ENCODE results near the gene C16orf96. TPM values are rescaled to one million over a fixed set of nuclear protein-coding genes. Genes with fewer than 3 reads are reported as not detected.

C16orf96 gene
- not detected for total RNA-seq

DNA sequence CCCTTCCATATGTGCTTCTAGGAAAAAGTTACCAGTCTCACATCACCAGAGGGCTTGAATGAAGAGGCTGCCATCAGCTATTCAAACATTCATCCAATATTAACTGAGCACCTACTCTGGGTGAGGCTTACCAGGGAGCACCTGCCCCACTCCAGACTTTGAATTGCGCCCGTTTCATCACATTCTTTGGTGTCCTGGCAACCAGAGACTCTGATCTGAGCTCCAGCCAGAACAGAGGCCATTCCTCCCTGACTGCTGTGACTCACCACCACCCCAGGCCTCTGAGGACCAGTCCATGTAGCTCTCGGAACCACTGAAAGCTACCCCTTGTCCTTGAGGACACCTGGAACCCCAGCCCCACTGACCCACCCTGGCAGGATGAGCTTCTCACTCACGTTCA is at the start of gene C16orf96:
Gene C16orf96 (plus strand): TSS at position 229 of the 400 bp plus-strand sequence. CDS start 150 bp downstream, at position 379.
- DNase-seq = no peak

DNA sequence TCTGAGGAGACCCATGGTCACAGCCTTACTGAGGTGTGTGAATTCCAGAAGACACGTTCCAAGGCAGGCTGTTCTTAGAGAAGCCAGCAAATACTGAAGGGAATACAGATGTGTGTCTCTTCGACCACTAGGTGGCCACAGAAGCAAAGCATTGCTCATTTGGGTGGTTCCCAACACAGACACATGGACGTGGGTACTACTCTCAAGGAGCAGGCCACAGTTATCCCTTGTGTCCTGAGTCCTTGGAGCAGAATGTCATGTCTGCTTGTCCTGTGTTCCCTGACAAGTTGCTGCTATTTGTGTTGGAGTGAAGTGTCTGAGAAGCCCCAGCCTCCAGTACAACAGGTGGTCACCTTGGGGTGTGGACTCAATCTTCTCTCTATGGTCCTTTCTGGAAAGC is 49.7 kb upstream of the C16orf96 start:
- DNase-seq = peak; percentile 57

DNA sequence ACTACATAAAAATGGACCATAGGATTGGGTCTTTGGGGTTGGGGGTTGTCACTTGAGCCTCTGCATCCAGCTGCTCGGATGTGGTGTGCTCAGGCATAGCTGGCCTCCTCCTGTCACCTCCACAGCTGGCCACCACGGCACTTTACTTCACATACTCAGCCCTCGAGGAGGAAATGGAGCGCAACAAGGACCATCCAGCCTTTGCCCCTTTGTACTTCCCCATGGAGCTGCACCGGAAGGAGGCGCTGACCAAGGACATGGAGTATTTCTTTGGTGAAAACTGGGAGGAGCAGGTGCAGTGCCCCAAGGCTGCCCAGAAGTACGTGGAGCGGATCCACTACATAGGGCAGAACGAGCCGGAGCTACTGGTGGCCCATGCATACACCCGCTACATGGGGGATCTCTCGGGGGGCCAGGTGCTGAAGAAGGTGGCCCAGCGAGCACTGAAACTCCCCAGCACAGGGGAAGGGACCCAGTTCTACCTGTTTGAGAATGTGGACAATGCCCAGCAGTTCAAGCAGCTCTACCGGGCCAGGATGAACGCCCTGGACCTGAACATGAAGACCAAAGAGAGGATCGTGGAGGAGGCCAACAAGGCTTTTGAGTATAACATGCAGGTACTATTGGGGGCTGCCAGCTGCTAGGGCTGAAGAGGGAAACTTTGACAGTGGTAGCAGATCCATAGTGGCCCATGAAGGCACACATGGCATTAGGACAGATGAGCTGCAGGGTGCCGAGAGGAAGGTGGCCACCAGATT is 48.4 kb upstream of the C16orf96 start:
- no peak for DNase-seq

DNA sequence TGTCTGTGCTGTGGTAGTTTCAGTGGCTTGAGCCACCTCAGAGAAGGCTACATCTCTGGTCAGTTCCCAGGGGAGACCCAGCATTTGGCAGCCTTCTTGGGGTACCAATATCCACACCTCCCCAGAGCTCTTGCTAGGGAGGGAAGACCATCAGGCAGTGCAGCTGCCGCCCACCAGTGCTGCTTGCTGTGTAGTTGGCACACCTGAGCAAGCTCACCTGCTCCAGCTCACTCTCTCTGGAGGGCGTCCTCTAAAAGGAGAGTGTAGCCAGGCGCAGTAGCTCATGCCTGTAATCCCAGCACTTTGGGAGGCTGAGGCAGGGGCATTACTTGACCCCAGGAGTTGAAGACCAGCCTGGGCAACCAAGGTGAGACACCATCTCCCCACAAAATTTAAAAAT is 47.3 kb upstream of the C16orf96 start:
- no peak for DNase-seq

DNA sequence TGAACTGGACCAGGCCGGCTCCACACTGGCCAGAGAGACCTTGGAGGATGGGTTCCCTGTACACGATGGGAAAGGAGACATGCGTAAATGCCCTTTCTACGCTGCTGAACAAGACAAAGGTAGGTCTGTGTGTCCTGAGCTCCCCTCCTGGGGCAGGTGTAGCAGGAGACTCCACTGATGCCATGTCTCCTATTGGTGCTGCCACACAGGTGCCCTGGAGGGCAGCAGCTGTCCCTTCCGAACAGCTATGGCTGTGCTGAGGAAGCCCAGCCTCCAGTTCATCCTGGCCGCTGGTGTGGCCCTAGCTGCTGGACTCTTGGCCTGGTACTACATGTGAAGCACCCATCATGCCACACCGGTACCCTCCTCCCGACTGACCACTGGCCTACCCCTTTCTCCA is 46.7 kb upstream of the C16orf96 start:
- no peak for DNase-seq

DNA sequence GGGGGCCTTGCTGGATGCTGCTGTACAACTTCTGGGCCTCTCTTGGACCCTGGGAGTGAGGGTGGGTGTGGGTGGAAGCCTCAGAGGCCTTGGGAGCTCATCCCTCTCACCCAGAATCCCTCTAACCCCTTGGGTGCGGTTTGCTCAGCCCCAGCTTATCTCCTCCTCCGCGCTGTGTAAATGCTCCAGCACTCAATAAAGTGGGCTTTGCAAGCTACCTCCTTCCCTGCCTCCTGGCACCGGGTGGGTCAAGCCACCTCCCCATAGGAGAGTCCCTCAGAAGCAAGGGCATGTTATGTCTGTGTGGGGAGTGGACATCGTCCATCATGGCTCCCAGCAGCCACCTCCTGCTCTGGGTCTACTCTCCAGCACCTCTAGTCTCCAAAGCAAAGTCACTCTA is 46.0 kb upstream of the C16orf96 start:
- DNase-seq = no peak

DNA sequence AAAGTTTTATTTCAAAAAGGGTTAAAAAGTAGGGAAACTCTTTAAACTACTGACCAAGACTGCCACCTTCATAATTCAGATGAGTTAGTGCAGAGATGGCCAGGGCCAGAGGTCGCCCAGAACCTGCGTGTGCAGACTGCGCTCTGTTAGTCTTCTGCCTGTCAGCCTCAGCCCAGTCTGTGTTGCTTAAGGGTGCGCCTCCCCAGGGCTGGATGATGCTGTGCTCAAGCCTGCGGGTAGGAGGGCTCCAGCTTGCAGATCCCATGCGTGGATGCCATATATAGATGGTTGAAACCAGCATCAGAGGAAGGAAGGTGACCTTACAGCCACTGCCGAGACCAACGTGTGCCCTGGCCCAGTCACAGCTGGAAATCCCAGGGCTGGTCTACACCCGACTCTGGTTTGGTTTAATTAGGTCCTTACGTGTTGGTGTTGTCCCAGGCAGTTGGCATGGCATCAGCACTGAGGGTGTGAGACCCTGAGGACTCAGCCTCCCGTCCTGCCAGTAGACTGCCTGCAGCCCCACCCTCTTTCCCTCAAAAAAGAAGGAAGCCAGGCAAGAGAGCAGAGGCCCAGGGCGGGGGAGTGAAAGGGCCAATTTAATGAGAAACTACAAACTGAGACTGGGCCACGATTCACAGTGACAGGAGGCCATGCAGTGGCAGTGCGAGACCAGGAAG is 45.3 kb upstream of the C16orf96 start:
- no peak for DNase-seq

DNA sequence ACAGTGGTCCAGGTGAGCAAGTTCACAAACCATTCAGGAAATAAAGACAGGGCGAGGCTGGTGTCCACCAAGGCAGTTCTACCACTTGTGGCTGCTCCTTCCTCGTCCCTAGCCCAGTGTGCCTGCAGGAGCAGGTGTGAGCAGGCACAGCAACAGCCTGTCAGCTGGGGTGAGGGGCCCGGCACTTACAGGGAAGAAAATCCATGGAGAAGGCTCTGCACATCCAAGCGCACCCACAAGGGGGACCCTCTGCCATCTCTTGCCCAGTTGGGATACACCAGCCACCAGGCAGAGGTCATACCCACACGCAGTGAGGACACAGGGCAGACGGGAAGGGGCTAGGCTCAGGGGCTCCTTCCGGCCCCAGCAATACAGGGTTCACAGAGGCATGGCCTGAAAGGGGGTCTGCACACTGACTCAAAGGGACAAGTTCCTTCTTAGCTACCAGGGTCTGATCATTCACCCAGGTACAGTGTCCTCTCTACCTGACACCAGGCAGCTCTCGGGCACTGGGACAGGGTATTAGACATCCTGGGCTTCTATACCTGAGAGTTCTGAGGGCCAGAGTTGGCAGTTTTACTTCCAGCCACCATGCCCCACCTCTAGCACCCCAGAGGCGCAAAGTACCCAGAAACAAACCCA is 44.6 kb upstream of the C16orf96 start:
- DNase-seq = no peak

DNA sequence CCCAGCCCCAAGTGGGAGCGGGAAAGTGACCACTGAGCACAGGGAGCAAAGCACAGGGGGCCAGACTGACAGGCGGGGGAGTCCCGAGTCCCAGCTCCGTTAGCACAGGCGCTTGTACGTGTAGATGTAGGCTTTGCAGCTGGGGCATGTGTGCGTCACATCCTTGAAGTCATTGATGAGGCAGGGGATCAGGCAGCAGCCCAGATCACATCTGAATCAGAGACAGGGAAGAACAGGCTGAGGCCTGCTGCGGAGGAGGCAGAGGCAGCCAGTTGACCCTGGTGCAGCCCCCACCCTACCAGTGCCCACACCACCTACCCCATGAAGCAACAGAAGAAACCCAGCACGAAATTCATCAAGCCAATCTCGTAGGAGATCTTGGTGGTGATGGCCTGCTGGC is 43.7 kb upstream of the C16orf96 start:
- no peak for DNase-seq

DNA sequence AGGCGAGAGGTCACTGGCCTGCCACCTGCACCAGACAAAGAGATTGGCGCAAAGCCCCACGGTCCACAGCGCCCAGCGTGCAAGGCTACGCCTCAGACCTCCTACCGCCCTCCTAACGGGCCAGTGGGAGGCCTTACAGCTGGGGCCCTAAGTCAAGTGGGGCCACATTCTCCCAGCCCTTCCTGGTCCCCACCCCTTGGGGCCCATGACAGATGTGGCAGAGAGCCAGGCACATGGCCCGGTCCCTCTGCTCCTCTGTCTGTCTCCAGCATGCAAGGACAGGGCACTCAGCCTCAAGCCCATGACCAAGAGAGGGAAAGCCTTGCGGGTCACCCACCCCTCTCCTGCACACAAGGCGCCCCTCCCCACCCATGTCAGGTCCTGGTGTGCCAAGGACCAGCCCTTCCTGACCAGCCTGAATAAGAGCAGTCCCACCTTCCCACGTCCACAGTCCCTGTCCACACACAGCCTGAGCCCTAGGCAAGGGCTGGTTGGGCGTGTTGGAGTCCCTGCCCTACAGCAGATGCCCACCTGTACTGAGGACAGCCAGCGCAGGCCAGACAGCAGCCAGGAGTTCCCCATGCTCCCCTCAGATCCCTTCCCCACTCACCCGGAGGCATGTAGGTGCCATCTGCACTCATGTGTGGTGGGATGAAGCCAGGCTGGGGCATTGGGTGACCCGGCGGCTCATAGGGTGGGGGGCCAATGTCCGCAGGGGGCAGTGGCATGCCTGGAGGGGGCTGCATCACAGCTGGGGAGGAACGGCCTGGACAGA is 42.9 kb upstream of the C16orf96 start:
- DNase-seq = no peak

DNA sequence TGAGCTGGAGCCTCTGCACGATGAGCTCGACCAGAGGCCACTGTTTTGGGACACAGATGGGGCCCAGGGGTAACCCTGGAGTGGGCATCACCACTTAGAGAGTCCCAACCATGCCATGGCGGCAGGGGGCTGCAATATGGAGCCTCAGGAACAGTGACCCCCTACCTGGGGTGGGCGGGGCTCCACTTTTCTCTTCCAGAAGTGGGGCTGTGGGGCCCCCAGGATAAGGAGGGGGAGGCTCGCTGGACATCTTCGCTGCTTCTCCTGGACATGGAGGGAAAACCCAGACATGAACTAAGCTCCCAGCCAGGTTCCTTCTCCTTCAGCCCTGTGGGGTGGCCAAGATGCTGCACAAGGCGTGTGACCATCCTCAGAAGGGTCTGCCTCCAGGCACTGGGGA is 42.3 kb upstream of the C16orf96 start:
- no peak for DNase-seq

DNA sequence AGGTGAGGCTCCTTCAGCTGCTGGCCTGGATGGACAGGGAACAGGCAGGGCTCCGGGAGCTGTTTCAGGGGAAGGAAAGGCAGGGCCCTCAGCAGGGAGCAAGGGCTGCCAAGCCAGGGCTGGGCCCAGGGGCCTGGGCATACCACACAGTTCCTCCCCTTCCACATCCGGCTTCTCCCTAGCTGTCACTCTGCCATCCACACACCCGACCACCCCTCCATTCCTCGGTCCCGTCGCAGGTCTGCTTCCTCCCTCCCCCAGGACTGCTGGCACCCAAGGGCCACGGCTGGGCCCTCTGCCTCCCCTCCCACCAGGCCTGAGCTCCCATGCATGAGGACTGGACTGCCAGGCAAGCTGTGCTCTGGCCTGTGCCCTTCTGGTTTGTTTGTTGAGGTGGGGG is 41.5 kb upstream of the C16orf96 start:
- DNase-seq = no peak

DNA sequence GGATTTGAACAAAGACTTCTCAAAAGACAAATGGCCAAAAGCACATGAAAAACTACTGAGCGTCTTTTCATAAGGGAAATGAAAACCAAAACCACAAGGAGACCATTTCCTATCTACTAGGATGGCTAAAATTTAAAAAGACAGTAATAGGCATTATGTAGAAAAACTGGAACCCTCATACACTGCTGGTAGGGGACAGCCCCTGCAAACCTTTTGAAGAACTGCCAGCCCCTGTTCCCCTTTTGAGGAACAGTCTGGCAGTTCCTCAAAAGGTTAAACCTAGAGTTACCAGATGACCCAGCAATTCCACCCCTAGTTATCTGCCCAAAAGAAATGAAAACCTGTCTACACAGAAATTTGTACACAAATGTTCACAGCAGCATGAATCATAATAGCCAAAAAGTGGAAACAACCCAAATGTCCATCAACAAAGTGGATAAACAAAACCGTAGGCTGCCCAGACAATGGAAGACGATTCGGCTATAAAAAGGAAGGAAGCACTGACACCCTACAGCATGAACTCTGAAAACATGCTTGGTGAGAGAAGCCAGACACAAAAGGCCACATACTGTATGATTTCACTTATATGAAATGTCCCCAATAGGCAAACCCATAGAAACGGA is 40.4 kb upstream of the C16orf96 start:
- no peak for DNase-seq

DNA sequence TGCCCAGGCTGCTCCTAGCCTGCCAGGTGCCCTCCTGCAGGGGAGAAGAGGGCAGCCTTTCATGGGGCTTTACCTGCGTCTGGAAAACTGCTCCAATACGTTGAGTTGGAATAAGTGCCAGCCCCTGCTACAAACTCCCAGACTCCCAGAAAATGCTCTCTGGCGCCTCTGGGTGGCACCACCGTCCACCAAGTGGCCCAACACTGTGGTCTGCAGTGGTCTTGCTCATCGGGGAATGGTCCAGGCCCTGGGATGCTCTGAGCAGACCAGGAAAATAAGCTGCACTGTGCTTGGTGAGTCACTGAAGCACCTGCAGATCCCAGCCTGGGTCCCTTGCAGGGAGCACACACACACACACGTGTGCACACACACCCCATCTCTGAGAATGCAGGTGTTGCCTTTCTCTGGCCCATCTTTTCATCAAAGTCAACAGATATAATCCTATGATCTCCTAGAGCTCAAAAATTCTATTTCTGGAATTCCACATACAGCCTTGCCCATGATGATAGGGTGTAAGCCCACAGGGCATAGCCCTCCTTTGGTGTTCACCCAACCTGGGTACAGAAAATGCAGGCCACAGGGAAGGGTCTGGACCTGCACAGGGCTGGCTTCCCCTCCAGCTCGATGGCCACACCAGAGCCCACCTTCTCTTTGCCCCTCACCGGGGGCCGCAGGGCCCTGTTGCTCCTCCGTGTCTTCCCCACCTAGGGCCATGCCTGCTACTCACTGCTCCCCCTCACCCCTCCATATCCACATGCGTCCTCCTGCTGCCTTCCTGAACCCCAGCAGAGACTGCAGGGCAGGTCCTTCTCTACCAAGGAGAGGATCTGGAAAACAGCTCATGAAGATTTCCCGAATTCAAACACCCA is 38.1 kb upstream of the C16orf96 start:
- DNase-seq = no peak

DNA sequence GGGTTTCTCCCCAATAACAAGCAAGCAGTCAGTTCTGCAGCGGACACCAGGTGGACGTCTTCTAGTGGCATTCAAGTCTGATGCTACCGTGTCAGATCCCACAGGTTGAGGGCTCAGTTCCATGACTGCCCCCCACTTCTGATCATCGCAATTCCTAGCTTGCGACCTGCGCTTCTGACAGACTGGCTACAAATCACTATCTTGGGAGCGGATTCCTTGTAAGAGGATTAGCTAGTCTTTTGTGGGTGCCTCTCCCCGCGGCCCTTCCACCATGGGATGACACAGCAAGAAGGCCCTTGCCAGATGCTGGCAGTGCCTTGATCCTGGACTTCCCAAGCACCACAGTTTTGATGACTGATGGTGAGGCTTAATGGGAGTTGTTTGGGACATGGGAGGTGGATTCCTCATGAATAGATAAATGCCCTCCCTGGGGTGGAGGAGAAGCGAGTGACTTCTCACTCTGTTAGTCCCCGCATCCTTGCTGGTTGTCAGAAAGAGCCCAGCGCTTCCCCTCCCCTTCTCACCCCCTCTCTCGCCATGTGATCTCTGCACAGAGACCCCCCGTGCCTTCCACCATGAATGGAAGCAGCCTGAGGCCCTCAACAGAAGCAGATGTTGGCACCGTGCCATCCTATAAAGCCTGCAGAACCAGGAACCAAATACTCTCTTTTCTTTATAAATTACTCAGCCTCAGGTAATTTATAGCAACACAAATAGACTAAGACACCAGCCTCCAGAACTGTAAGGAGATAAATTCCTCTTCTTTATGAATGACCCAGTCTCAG is 36.7 kb upstream of the C16orf96 start:
- DNase-seq = no peak

DNA sequence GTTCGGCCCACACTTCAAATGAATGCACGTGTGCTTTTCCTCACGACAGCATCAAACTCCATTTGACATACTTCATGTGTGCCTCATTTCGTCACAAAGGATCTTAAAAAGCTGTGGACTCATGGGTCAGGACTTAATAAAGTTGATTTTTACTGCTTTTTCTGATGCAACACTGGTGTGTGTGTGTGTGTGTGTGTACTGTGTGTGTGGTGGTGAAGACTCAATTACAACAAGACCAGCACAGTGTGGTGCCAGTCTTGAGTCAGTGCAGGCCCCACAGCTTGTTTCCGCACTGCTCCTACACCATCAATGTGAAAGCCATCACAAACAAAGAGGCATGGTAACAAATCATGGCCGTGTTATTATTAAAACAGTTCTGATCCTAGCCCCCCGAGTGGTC is 35.2 kb upstream of the C16orf96 start:
- DNase-seq = no peak

DNA sequence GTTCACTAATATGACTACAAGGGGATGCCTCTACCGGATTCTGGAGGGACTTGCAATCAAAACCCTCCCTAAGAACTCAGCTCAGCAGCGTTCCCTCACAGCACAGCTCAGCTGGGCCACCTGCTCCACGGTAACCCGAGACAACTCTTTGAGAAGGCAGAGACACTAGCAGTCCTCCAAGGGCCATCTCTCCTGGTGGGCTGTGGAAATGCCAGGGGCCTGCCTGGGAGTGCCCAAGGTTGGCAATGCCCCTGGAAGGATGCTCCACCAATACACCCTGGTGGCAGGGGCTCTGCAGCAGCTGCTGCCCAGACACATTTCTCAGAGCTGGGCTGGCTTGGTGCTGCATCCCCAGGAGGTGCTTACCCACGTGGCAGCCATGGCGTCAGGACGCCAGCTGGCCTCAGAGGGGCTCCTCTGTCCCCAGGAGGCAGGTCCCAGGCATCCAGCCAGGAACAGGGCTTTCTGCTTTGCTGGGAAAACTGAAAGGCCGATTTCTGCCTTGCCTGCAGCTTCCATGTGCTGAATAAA is 34.0 kb upstream of the C16orf96 start:
- DNase-seq = peak; percentile 73

DNA sequence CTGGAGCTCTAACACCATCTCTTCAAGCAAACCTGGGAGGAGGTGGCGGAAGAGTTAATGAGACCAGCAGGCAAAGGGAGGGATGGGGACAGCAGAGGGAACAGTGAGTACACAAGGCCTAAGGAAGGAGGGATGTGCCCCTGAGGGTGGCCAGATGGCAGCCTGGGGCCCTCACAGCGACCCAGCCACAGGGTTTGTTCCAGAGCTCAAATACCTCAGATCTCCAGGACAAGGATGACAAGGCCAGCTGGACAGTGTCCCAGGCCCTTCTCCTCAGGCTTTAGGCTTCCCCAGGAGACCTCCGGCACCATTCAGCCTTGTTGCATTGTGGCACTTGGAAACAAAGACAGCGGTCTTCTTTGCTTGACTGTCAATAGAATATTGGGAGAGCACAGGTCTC is 32.5 kb upstream of the C16orf96 start:
- DNase-seq = no peak

DNA sequence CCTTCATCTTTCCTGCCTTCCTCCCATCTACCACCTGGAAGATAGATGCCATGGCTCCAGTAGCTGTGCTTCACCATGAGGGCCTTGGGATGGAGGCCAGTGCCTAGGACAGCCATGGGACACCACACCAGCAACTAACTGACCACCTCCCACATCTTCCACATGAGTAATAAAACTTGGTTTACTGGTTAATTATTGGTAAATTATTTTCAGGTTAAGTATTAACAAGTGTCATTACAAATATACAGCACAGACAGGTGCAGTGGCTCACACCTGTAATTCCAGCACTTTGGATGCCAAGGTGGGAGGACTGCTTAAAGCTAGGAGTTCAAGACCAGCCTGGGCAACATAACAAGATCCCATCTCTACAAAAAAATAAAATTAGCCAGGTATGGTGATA is 31.6 kb upstream of the C16orf96 start:
- DNase-seq = no peak

DNA sequence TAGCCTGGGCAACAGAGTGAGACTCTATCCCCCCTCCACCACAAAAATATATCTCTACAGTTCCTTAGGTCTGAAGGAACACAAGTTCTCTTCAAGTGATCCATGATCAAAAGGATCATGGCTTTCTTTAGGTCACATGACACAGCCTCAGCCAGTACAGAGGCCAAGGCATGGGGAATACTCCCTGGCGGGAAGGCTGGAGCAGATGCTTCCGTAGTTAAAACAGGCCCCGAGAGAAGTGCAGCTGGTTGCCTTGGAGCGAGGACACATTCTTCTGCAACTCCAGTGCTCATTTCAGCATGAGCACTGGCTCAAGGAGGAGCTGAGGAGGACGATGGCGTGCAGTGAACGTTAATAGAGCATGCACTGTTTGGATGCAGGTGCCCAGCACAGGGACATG is 31.1 kb upstream of the C16orf96 start:
- DNase-seq = no peak
